RWPE1 (cell line): Measurements from ENCODE around the gene SPESP1.
A peak's percentile ranks its signal among the peaks of the same experiment; 100 is the strongest.

ENCODE experiments used
- CTCF ChIA-PET: fragments of 350-600 bp; sonication (Branson Sonifier 250); formaldehyde crosslinking; extraction: SDS; loops from one replicate; lab custom pipeline; 2021; lab: Yijun Ruan, JAX
- POLR2A ChIA-PET: fragments of 400-600 bp; formaldehyde crosslinking; extraction: SDS; loops from one replicate; lab custom pipeline; 2020; ENCODE audit warnings: antibody characterized with exemption; ENCODE audit not compliant: low non-redundant PET; lab: Yijun Ruan, JAX
- DNase-seq: peaks from one replicate; pipeline ENCODE4 v3.0.0; 2012; ENCODE audit warnings: low spot score
- H3K27ac ChIP-seq: fragments of 450-650 bp; 2 replicates; pipeline ENCODE4 v1.5.1; 2017
- TF ChIP-seq, protein P1 (sequence below): fragments of 450-650 bp; conservative IDR thresholded peaks from 2 replicates; pipeline ENCODE4 v1.5.1; 2017; ENCODE audit warnings: low read depth, mild to moderate bottlenecking

The SPESP1 gene

GRCh38 chr15:68930268-68931022 is at the start of gene SPESP1:
SPESP1 (plus strand) TSS chr15:68930525; CDS start chr15:68930654, 129 bp downstream.
- ChIA-PET POLR2A (no interaction called here), CTCF (interaction anchor here (0.6 kb wide), 1 partner anchor 285 kb away, joined by 3 read pairs; no protein-coding TSS in a partner anchor)
- peak; percentile 96 for DNase-seq
- TF ChIP-seq, protein P1, sequence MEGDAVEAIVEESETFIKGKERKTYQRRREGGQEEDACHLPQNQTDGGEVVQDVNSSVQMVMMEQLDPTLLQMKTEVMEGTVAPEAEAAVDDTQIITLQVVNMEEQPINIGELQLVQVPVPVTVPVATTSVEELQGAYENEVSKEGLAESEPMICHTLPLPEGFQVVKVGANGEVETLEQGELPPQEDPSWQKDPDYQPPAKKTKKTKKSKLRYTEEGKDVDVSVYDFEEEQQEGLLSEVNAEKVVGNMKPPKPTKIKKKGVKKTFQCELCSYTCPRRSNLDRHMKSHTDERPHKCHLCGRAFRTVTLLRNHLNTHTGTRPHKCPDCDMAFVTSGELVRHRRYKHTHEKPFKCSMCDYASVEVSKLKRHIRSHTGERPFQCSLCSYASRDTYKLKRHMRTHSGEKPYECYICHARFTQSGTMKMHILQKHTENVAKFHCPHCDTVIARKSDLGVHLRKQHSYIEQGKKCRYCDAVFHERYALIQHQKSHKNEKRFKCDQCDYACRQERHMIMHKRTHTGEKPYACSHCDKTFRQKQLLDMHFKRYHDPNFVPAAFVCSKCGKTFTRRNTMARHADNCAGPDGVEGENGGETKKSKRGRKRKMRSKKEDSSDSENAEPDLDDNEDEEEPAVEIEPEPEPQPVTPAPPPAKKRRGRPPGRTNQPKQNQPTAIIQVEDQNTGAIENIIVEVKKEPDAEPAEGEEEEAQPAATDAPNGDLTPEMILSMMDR = no peak
- peak within 1 kb of the TSS; percentile 72 for H3K27ac ChIP-seq

DNA sequence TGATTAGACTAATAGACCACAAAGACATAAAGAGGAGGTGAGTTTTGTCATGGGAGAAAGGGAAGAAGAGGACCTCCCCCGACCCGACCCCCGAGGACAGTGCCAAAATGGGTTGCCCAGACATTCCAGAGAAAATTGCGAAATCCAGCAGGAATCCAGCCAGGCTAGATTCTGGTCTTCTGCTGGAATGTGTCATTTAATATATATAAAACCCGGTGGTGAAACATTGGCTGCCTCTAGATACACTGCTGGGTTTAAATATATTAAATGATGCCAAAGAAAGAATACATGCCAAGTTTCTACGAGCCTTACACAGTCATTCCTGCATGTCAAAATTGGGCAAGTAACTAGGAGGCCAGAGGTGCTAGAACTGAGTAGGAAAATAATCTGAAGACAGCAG is 45.3 kb upstream of the SPESP1 start:
- no peak overlapping the region for H3K27ac ChIP-seq
- ChIA-PET CTCF (interaction anchor here (1.1 kb wide), 1 partner anchor 40 kb away, joined by 3 read pairs; no protein-coding TSS in a partner anchor), POLR2A (no interaction called here)
- TF ChIP-seq, protein P1 = no peak
- DNase-seq = peak; percentile 62

- ChIA-PET CTCF (interaction anchor here (0.6 kb wide), 1 partner anchor 328 kb away, joined by 3 read pairs; no protein-coding TSS in a partner anchor), POLR2A (no interaction called here)
- TF ChIP-seq, protein P1 = no peak
- no peak overlapping the region for H3K27ac ChIP-seq
- DNase-seq = no peak
Measured at GRCh38 chr15:68887120-68887519, 43.2 kb upstream of the SPESP1 start.

DNA sequence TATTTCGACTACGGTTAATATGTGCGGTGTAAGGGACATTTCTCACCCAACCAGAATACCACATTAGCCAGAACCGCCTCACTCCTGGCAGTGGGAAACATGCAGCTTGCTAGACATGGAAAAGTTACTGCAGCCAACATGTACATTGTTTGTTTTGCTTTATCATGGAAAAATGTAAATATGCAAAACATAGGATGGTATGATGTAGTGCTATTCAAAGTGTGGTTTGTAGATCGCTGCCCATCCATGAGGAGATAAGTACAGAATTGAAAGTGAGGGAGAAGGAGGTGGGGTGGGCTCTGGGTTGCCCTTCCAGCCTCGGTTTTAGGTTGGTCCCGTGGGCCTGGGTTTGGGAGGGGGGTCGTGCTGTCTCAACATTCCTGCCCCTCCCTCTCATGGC is 42.5 kb upstream of the SPESP1 start:
- H3K27ac ChIP-seq = no peak overlapping the region
- POLR2A ChIA-PET = no interaction called here
- CTCF ChIA-PET = no interaction called here
- TF ChIP-seq, protein P1 = no peak
- no peak for DNase-seq

DNA sequence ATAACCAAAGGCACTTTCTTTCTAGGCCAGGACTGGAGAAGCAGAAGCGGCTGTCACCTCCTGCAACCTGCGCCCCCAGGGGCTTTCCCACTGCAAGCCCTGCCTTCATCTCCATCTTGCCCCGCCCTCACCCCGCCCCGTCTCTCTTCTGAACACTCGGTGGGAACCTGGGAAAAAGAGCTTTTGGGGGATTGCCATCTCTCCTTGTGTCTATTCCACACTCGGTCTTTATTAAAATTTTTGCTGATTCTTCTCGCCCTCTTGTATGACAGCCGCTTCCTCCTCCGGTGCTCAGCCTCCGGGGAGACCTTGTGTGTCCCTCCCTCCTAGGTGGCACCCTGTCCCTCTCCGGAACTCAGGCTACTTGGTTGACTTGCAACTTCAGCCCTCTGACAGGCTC is 41.9 kb upstream of the SPESP1 start:
- CTCF ChIA-PET = no interaction called here
- H3K27ac ChIP-seq = no peak overlapping the region
- TF ChIP-seq, protein P1 = no peak
- POLR2A ChIA-PET = no interaction called here
- DNase-seq = no peak

GRCh38 chr15:68894208-68894607 is 36.1 kb upstream of the SPESP1 start:
- no peak for DNase-seq
- ChIA-PET POLR2A (no interaction called here), CTCF (interaction anchor here (1.7 kb wide), 1 partner anchor 31 kb away, joined by 8 read pairs; no protein-coding TSS in a partner anchor)
- no peak overlapping the region for H3K27ac ChIP-seq
- TF ChIP-seq, protein P1 = no peak
